Osteocyte (in vitro differentiated cells): ENCODE measurements around the gene DHX16. TPM values are rescaled to one million over a fixed set of nuclear protein-coding genes. Genes with fewer than 3 reads are reported as not detected.

Experiments
- DNase-seq: peaks from one replicate; pipeline ENCODE4 v3.0.0; 2021; ENCODE audit warnings: mixed read lengths; ENCODE audit not compliant: unreplicated experiment; ENCODE audit errors: extremely low spot score
- H3K27ac Mint-ChIP-seq: one replicate; pipeline ENCODE4 v1.8.0; 2021; ENCODE audit warnings: mild to moderate bottlenecking, mixed read lengths; ENCODE audit not compliant: unreplicated experiment
- H3K27me3 Mint-ChIP-seq: one replicate; pipeline ENCODE4 v1.8.0; 2021; ENCODE audit warnings: mixed read lengths; ENCODE audit not compliant: unreplicated experiment
- H3K36me3 Mint-ChIP-seq: one replicate; pipeline ENCODE4 v1.8.0; 2021; ENCODE audit warnings: mixed read lengths; ENCODE audit not compliant: unreplicated experiment
- H3K4me1 Mint-ChIP-seq: one replicate; pipeline ENCODE4 v1.8.0; 2021; ENCODE audit warnings: mixed read lengths; ENCODE audit not compliant: unreplicated experiment
- H3K4me3 Mint-ChIP-seq: one replicate; pipeline ENCODE4 v1.8.0; 2021; ENCODE audit warnings: mild to moderate bottlenecking, moderate library complexity, mixed read lengths; ENCODE audit not compliant: unreplicated experiment
- H3K9me3 Mint-ChIP-seq: one replicate; pipeline ENCODE4 v1.8.0; 2021; ENCODE audit warnings: mixed read lengths; ENCODE audit not compliant: unreplicated experiment
- total RNA-seq: library from RNA; stranded (reverse); gene quantifications from 2 replicates; pipeline ENCODE4 v1.2.1, GENCODE V29; 2021
- TF ChIP-seq, protein P1 (sequence below): fragments of 200-600 bp; sonication (generic); IDR thresholded peaks from 2 replicates; pipeline ENCODE4 v1.5.0; 2021; ENCODE audit warnings: antibody characterized with exemption, mild to moderate bottlenecking, moderate library complexity

Gene DHX16
- total RNA-seq, 1 donor from 2014 or later, result 28.7 TPM

DNA sequence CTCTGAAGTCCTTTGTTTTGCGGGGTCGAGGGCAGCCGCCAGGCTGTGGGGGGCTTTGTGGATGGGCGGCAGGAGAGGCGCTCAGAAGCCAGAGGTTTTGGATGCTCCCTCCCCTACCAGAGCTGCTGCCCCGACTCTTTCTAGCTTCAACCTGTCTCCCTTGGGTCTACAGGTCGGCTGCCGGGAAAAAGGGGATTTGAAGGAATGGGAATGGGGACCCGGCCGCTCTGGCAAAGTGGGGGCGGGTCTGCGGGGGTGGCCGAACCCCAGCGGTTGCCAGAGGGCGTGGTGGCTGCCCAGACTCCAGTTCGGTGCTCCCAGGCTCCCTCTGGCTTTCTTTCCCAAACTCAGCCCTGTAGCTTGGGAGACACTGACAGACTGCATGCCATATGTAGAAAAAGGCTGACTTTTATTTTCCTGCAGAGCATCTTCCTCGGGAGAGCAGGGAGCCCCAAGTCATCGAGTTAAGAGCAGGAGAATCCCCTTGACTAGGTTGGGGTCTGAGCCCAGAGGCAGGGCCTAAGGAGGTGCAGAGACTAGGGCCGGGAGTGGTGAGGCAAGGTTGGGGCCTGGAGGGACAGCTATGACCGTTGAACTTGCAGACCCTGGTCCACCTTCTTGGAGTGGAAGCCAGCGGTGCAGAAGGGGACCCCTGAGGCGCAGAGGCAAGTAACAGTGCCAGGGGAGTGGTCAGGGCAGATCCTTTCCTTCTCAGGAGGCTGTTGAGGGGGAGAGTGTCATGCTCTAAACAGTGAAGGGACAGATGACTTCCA, 15.0 kb upstream of the DHX16 start:
- Mint-ChIP-seq H3K36me3 (peaks cover 22% of the 10 kb centered on the region), H3K27me3 (no peaks in the 10 kb centered on the region), H3K4me1 (peaks cover 61% of the 10 kb centered on the region), H3K9me3 (no peaks in the 10 kb centered on the region), H3K27ac (peak overlapping the region; percentile 97), H3K4me3 (peak overlapping the region; percentile 89)
- DNase-seq, result no peak
- TF ChIP-seq, protein P1, sequence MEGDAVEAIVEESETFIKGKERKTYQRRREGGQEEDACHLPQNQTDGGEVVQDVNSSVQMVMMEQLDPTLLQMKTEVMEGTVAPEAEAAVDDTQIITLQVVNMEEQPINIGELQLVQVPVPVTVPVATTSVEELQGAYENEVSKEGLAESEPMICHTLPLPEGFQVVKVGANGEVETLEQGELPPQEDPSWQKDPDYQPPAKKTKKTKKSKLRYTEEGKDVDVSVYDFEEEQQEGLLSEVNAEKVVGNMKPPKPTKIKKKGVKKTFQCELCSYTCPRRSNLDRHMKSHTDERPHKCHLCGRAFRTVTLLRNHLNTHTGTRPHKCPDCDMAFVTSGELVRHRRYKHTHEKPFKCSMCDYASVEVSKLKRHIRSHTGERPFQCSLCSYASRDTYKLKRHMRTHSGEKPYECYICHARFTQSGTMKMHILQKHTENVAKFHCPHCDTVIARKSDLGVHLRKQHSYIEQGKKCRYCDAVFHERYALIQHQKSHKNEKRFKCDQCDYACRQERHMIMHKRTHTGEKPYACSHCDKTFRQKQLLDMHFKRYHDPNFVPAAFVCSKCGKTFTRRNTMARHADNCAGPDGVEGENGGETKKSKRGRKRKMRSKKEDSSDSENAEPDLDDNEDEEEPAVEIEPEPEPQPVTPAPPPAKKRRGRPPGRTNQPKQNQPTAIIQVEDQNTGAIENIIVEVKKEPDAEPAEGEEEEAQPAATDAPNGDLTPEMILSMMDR, result peak; percentile 47

GRCh38 chr6:30686908-30687658, 14.3 kb upstream of the DHX16 start:
- TF ChIP-seq, protein P1, result no peak
- Mint-ChIP-seq H3K9me3 (no peaks in the 10 kb centered on the region), H3K27me3 (no peaks in the 10 kb centered on the region), H3K4me3 (peak overlapping the region; percentile 89), H3K27ac (peak overlapping the region; percentile 97), H3K36me3 (peaks cover 24% of the 10 kb centered on the region), H3K4me1 (peaks cover 66% of the 10 kb centered on the region)
- peak; percentile 98 for DNase-seq

DNA sequence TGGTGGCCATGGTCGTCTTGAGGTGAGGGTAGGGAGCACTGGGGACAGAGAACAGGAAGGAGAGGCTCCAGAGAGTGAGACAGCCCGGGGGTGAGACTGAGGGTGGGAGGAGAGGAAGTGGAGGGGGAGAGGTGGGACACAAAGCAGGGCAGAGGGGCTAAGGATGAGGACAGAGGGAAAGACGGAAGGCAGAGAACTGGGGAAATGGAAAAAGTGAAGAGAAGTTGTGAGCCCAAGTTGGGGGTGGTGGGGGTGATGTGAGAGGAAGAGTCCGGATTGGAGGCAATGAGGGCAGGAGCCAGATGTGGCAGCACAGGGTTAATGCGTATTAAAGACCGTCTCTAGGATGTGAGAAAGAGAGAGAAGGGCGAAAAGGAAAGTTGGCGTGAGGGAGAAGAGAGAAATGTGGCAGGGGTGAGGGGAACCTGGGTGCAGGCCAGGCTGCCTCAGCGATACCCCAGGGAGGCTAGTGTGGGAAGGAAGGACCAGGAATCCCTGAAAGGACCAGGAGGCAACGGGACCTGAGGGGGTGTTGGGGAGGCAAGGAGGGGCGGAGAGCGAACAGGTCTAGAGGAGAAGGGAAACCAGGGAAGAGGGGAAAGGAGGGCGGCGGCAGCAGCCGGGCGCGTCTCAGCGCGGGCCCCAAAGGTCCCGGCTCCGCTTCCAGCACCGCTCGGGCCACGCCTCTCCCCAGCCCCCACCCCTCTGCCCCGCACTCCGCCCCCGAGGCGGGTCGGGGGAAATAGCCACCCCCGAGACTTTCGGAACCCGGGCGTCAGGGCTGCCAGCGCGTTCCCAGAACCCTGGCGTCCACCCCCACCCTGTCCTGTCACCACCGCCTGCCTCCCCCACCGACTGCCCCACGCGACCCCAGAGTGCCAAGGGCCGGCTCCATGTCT, 13.5 kb upstream of the DHX16 start, which contains the start of gene PPP1R18:
Gene PPP1R18 (minus strand): TSS at position 637 of the 899 bp plus-strand sequence. CDS start 627 bp downstream, at position 10.
- Mint-ChIP-seq H3K36me3 (peaks cover 24% of the 10 kb centered on the region), H3K9me3 (no peaks in the 10 kb centered on the region), H3K4me3 (peak within 1 kb of the TSS; percentile 89), H3K27me3 (no peaks in the 10 kb centered on the region), H3K27ac (peak within 1 kb of the TSS; percentile 97), H3K4me1 (peaks cover 68% of the 10 kb centered on the region)
- DNase-seq, result no peak
- TF ChIP-seq, protein P1, result no peak

GRCh38 chr6:30685157-30686008, 12.6 kb upstream of the DHX16 start:
- peaks cover 71% of the 10 kb centered on the region for H3K4me1 Mint-ChIP-seq
- H3K27ac Mint-ChIP-seq, result peak overlapping the region; percentile 97
- H3K27me3 Mint-ChIP-seq, result no peaks in the 10 kb centered on the region
- peaks cover 26% of the 10 kb centered on the region for H3K36me3 Mint-ChIP-seq
- H3K4me3 Mint-ChIP-seq, result peak overlapping the region; percentile 89
- TF ChIP-seq, protein P1, result no peak
- no peak for DNase-seq
- H3K9me3 Mint-ChIP-seq, result no peaks in the 10 kb centered on the region
